ENCODE data around the gene SLC47A1. TPM values are rescaled to one million over a fixed set of nuclear protein-coding genes. Genes with fewer than 3 reads are reported as not detected.

Gene SLC47A1
- total RNA-seq, 1 experiment from 2014 or later = 13.0 TPM

DNA sequence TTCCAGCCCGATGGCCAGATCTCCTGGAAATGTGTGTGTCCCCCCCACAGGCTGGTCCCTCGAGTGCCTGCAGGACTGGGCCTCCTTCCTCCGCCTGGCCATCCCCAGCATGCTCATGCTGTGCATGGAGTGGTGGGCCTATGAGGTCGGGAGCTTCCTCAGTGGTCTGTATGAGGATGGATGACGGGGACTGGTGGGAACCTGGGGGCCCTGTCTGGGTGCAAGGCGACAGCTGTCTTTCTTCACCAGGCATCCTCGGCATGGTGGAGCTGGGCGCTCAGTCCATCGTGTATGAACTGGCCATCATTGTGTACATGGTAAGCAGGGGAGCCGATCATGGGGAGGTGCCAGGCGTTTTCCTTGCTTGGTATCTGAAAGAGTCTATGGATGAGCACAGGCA lies 22.1 kb downstream of the SLC47A1 start:
- no peak for DNase-seq
- no peak overlapping the region for H3K4me3 ChIP-seq (ENCODE audit: insufficient read depth, low read depth, low read length)
- no peaks in the 10 kb centered on the region for H3K27me3 ChIP-seq (ENCODE audit: control insufficient read depth, insufficient read depth, low read length)
- no peaks in the 10 kb centered on the region for H3K36me3 ChIP-seq (replicated peaks; ENCODE audit: control insufficient read depth, insufficient read depth, low read length)

DNA sequence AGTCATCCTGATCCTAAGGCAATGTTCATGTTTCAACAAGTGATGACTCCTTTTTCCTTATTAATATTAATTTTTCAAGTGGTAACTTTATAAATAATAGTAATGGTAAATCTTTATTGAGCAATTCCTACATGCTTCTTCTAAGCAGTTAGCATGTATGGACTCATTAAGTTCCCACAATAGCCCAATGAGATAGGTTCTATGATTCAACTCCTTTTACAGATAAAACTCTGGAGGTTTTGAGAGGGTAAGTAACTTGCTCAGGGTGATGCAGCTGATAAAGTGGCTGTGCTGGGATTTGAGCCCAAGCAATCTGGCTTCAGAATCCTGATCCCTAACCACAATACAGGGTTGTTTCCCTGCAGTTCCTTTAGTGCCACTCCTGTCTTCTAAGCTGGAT lies 25.3 kb downstream of the SLC47A1 start:
- DNase-seq = no peak
- H3K27me3 ChIP-seq (ENCODE audit: control insufficient read depth, insufficient read depth, low read length) = no peaks in the 10 kb centered on the region

DNA sequence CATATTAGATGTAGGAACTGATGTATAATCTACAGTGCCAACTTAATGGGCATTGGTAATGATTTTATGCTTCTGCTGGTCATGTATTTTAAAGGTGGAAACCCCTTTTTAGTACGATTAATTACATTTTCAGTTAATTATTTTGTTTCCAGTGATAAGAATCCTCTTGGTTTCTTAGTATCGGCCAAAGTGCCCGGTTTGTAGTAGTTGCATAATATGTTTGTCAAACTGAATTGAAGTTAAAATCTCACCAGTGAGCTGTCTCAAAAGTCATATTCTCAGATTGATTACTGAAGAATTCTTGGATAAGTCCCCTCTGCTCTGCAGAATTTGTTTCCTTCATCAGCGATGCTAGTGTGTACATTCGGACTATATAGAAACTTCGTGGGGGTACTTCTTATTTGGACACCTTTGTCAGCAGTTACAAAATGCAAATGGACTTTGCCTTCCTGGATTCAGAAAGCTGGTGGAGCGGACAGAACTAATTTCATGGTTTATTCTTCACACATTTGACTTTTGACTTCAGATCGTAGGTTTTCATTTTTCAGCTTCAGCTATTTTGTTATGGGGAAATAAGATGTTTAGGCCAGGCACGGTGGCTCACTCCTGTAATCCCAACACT lies 28.2 kb downstream of the SLC47A1 start:
- no peaks in the 10 kb centered on the region for H3K36me3 ChIP-seq (replicated peaks; ENCODE audit: control insufficient read depth, insufficient read depth, low read length)
- DNase-seq = no peak
- no peak overlapping the region for H3K4me3 ChIP-seq (ENCODE audit: insufficient read depth, low read depth, low read length)
- H3K27me3 ChIP-seq (ENCODE audit: control insufficient read depth, insufficient read depth, low read length) = no peaks in the 10 kb centered on the region

More for the DNA sequence above, 25.3 kb downstream of the SLC47A1 start:
- Histone ChIP-seq H3K4me3 (ENCODE audit: insufficient read depth, low read depth, low read length) (no peak overlapping the region), H3K36me3 (replicated peaks; ENCODE audit: control insufficient read depth, insufficient read depth, low read length) (no peaks in the 10 kb centered on the region)

DNA sequence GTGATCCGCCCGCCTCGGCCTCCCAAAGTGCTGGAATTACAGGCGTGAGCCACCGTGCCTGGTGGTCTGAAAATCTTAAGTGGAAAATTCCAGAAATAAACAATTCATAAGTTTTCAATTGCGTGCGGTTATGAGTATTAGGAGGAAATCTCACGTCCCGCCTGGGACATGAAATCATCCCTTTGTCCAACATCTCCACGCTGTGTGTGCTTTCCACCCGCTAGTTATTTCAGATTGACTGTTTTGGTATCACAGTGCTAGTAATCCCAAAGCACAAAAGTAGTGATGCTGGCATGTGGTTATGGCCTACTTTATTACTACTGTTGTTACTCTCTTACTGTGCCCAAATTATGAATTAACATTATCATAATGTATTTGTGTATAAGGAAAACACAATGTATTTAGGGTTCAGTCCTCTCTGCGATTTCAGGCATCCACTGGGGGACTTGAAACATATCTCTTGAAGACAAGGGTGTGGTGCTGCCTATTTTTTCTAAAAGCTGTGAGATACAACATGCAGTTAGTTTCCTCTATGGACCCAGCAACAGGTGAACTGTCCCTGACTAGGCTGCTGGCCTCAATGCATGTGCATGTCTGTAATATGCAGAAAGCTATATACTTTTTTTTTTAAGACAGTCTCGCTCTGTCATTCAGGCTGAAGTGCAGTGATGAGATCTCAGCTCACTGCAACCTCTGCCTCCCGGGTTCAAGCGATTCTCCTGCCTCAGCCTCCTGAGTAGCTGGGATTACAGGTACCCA lies 32.3 kb downstream of the SLC47A1 start:
- DNase-seq = no peak
- Histone ChIP-seq H3K27me3 (ENCODE audit: control insufficient read depth, insufficient read depth, low read length) (no peaks in the 10 kb centered on the region), H3K36me3 (replicated peaks; ENCODE audit: control insufficient read depth, insufficient read depth, low read length) (no peaks in the 10 kb centered on the region), H3K4me3 (ENCODE audit: insufficient read depth, low read depth, low read length) (no peak overlapping the region)

DNA sequence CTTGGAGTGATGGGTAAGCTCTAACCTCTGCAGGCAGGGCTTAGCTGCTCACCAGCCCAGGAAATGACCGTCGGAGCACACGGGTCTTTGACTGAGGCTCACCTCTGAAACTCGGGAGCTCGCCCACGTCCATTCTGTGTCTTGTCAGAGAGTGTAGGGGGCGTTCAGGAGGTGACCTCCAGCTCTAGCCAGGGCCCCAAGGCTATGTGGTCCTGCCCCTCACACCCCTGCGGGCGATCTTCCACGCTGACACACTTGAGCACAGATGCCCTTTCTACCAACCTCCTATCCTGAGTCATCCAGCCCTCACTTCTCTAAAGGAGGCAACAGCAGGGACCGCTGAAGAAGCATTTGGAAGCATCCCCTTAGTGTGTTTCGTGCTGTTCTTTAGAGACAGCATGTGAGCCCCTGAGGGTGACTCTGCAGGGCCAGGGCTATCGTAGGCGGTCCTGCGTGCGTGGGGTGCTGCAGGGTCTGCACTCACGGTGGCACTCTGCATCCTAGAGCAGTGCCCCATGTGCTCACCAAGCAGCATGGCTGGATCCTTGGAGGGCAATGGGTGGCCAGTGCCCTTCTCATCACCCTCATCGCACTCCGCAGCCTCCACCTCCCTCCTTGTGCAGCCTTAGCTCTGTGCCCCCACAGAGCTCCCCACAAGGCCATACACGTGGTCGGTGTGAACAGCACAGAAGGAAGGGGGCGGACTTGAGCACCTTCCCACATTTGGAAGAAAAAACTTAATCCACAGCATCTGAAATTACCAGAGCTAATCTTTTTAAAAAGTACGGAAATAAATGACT lies 33.8 kb downstream of the SLC47A1 start:
- H3K4me3 ChIP-seq (ENCODE audit: insufficient read depth, low read depth, low read length) = no peak overlapping the region
- no peaks in the 10 kb centered on the region for H3K27me3 ChIP-seq (ENCODE audit: control insufficient read depth, insufficient read depth, low read length)
- no peaks in the 10 kb centered on the region for H3K36me3 ChIP-seq (replicated peaks; ENCODE audit: control insufficient read depth, insufficient read depth, low read length)
- peak; percentile 63 for DNase-seq

DNA sequence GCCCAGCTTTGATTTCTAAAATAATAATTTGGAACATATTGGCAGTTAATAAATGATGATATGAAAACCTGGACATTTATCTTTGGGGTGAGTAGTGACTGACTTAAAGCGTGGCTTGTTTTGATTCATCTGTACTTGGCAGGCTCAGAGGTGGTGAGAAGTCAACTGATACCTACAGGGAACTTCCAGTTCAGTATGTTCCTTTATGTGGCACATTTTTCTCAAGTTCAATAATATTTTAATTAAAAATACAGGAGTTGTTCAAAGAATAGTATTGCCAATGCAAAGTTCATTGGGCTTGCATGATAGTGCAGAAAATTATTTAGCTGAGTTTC lies 34.3 kb downstream of the SLC47A1 start:
- DNase-seq = no peak
- Histone ChIP-seq H3K36me3 (replicated peaks; ENCODE audit: control insufficient read depth, insufficient read depth, low read length) (no peaks in the 10 kb centered on the region), H3K27me3 (ENCODE audit: control insufficient read depth, insufficient read depth, low read length) (no peaks in the 10 kb centered on the region), H3K4me3 (ENCODE audit: insufficient read depth, low read depth, low read length) (no peak overlapping the region)

DNA sequence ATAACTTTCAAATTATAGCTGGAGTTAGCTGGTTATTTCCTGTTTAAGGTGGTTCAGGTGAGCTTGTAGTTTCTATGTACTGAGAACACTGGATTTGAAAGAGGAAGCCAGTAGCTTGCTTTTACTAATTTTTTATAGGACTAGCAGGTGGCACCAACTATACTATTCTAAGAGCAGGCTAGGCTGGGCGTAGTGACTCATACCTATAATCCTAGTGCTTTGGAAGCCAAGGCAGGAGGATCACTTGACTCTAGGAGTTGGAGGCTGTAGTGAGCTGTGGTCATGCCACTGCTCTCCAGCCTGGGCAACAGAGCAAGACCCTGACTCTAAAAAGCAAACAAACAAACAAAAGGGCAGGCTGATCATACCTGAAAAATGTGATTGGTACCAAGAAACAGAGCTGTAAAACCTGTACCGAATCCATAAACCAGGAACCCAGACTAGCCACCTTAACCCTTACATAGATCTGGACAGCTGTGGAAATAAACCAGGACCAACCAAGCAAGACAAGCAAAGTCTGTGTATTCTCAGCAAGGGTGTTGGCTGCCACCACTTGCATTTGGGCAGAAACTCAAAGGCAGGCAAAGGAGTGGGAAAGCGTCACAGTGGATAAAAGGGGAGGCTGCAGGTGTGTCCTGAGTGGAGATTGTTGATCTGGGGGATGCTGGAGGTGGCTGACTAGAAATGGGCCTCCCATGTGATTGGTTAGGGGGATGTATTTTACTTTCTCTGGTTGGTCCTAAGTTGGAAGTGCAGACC lies 36.3 kb downstream of the SLC47A1 start:
- Histone ChIP-seq H3K4me3 (ENCODE audit: insufficient read depth, low read depth, low read length) (no peak overlapping the region), H3K36me3 (replicated peaks; ENCODE audit: control insufficient read depth, insufficient read depth, low read length) (no peaks in the 10 kb centered on the region), H3K27me3 (ENCODE audit: control insufficient read depth, insufficient read depth, low read length) (no peaks in the 10 kb centered on the region)
- DNase-seq = no peak

DNA sequence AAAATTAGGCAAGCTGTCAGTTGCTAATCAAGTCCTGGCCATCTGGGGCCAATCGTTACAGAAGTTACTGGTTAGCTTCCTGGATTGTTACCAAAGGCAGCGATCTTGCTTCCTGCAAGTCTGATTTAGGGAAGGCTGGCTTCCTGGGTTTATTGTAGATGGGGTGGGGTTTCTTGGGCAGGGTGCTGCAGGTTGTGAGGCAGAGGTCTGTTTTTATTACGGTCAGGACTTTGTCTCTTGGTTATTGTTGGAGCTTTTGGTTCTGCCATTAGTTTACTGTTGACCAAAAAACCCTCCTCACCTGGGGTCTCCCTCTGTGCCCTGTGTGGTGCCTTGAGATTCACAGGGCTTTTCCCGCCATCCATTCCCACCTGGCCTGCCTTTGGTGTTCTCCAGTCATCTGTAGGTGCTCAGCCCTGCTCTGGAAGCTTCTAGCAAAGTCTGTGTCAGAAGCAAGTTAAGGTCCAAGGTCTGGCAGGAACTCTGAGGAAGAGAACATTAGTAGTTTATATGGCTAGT lies 36.9 kb downstream of the SLC47A1 start:
- DNase-seq = no peak
- Histone ChIP-seq H3K27me3 (ENCODE audit: control insufficient read depth, insufficient read depth, low read length) (no peaks in the 10 kb centered on the region), H3K36me3 (replicated peaks; ENCODE audit: control insufficient read depth, insufficient read depth, low read length) (no peaks in the 10 kb centered on the region), H3K4me3 (ENCODE audit: insufficient read depth, low read depth, low read length) (no peak overlapping the region)

DNA sequence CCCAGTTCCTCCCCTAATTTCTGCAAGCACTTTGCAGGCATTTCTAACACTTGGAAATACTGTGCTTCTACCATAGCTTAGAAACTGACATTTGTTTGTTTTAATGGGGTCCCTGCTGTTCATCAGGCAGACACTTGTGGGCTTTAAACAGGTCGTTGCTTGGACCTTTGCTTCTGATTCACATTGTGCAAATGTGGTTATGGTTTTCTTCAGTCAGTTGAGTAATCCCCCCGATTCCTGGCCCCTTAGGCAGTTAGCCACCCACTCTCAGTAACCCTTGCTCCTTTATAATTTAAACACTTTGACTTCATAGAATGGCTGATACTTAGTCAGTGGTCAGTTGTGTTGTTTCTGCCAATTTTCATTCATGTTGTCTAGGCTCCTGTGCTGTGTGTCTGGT lies 39.4 kb downstream of the SLC47A1 start:
- no peaks in the 10 kb centered on the region for H3K27me3 ChIP-seq (ENCODE audit: control insufficient read depth, insufficient read depth, low read length)
- no peak overlapping the region for H3K4me3 ChIP-seq (ENCODE audit: insufficient read depth, low read depth, low read length)
- DNase-seq = no peak
- no peaks in the 10 kb centered on the region for H3K36me3 ChIP-seq (replicated peaks; ENCODE audit: control insufficient read depth, insufficient read depth, low read length)

DNA sequence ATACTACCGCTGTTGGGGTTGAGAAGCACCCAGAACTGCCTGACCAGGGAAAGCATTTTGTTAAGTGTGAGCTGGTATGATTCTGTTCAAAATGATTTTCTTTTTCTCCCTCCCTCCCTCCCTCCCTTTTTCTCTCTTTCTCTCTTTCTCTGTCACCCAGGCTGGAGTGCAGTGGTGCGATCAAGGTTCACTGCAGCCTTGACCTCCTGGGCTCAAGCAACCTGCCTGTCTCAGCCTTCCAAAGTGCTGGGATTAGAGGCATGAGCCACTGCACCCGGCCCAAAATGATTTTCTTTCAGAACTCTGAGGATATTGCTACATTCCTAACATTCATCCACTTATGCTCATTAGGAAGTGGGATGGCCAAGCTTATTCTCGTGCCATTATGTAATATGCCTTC lies 41.3 kb downstream of the SLC47A1 start:
- Histone ChIP-seq H3K36me3 (replicated peaks; ENCODE audit: control insufficient read depth, insufficient read depth, low read length) (no peaks in the 10 kb centered on the region), H3K27me3 (ENCODE audit: control insufficient read depth, insufficient read depth, low read length) (peaks cover 2% of the 10 kb centered on the region; the same call in 1 of the 2 replicates), H3K4me3 (ENCODE audit: insufficient read depth, low read depth, low read length) (no peak overlapping the region)
- no peak for DNase-seq

DNA sequence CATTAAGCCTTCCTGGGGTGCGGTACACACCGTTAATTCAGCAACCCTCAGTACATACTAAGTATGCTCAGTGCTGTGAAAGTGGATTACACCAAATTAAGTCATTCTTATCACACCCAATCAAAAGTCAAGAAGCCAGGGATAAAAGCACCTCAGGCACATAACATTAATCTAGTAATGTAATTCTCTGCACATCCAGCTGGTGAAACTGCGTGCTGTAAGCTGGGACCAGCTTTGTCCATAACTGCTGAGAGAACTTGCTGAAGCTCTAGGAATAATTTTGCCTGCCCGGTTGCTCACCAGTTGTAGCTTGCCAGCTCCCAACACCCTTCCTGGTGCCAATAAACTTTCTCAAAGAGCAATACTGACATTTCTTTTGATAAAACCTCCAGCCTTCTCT lies 44.9 kb downstream of the SLC47A1 start:
- H3K36me3 ChIP-seq (replicated peaks; ENCODE audit: control insufficient read depth, insufficient read depth, low read length) = no peaks in the 10 kb centered on the region
- peaks cover 7% of the 10 kb centered on the region for H3K27me3 ChIP-seq (ENCODE audit: control insufficient read depth, insufficient read depth, low read length)
- H3K4me3 ChIP-seq (ENCODE audit: insufficient read depth, low read depth, low read length) = no peak overlapping the region
- DNase-seq = no peak

DNA sequence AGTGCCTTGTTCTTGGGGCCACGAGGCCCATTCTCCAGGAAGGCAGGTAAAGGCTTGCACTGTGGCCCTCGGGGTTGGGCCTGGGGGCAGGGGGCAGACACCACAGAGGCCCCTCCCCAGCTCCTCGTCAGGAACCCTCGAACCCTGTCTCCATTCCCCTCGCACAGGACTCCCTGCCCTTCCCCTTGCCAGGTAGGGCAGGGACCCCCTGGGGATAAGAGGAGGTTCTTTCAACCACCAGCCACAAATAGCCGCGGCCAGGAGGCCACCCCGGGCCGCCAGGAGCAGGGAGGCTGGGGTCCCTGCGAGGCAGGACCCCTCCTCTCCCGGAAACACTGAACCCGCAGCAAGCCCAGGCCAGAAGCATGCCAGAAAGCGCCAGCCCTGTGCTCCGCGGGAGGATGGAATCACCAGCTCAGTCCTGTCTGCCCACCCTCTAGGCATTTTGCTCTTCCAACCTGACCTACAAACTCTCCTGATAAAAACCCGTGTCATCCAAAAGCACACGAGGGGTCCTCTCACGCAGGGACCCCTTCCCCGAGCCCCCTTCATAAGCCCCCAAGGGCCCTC lies 45.6 kb downstream of the SLC47A1 start:
- H3K36me3 ChIP-seq (replicated peaks; ENCODE audit: control insufficient read depth, insufficient read depth, low read length) = no peaks in the 10 kb centered on the region
- peak; percentile 78 for DNase-seq
- H3K4me3 ChIP-seq (ENCODE audit: insufficient read depth, low read depth, low read length) = peak overlapping the region; percentile 28; the same call in 1 of the 2 replicates
- H3K27me3 ChIP-seq (ENCODE audit: control insufficient read depth, insufficient read depth, low read length) = peaks cover 7% of the 10 kb centered on the region

DNA sequence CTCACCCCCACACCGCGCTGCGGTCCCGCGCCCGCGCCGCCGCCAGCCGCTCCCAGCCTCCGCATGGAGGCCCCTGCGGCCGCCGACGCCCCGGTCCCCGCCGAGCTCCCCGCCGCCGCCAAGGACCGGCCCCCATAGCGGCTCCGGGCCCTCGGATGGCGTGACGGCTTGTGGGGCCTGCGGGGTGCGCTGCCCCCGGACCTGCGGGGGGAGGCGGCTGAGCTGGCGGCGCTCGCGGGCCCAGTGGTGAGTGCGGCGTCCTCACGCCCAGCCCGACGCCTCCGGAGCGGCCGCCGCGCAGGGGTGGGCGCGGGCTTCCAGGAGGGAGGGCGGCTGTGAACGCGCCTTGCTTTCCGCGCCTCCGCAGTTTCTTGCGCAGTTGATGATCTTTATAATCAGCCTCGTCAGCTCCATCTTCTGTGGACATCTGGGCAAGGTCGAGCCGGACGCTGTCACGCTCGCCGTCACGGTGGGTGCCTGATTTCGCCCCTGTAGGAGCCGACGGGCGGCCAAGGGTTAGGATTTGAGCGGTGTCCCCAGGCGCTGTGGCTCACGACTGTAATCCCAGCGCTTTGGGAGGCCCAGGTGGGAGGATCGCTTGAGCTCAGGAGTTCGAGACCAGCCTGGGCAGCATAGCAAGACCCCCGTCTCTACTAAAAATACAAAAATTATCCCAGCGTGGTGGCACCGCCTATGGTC lies 46.4 kb downstream of the SLC47A1 start:
- Histone ChIP-seq H3K36me3 (replicated peaks; ENCODE audit: control insufficient read depth, insufficient read depth, low read length) (no peaks in the 10 kb centered on the region), H3K27me3 (ENCODE audit: control insufficient read depth, insufficient read depth, low read length) (peaks cover 7% of the 10 kb centered on the region), H3K4me3 (ENCODE audit: insufficient read depth, low read depth, low read length) (peak overlapping the region; percentile 37)
- DNase-seq = peak; percentile 82

All from H7 (cell line).